PC-3 (cell line): ENCODE measurements around the gene OLFM4. TPM values are rescaled to one million over a fixed set of nuclear protein-coding genes. Genes with fewer than 3 reads are reported as not detected.

Experiments used
- ATAC-seq: fragments of 200-7000 bp; cut with Tn5 transposase; 2 replicates; pipeline ENCODE4 v1.9.1; 2020; ENCODE audit warnings: mild to moderate bottlenecking, moderate library complexity
- BruUV-seq: library from RNA; stranded (reverse); fragments of 400-500 nt; replicated peaks from 2 replicates; lab custom pipeline; 2021; lab: Mats Ljungman, UMichigan
- CTCF ChIA-PET: fragments of 300-600 bp; sonication (Branson Sonifier 250); formaldehyde crosslinking; loops from one replicate; lab custom pipeline; 2022; ENCODE audit warnings: antibody characterized with exemption; lab: Charles Lee
- POLR2A ChIA-PET: fragments of 300-600 bp; sonication (Branson Sonifier 250); formaldehyde crosslinking; loops from one replicate; lab custom pipeline; 2022; ENCODE audit warnings: antibody characterized with exemption; ENCODE audit not compliant: unreplicated experiment; lab: Charles Lee
- DNase-seq: peaks from one replicate; pipeline ENCODE4 v3.0.0-alpha.2; 2015
- H2AFZ ChIP-seq: fragments of 300-600 bp; sonication (generic); 2 replicates; pipeline ENCODE4 v1.6.0; 2016; ENCODE audit warnings: antibody characterized with exemption, low read length
- H3F3A ChIP-seq: fragments of 300-600 bp; sonication (generic); one replicate; pipeline ENCODE4 v1.6.0; 2017; ENCODE audit warnings: antibody characterized with exemption, low read length, control low read depth, mild to moderate bottlenecking; ENCODE audit not compliant: unreplicated experiment
- H3K27ac ChIP-seq: fragments of 300-600 bp; sonication (generic); 2 replicates; pipeline ENCODE4 v1.5.1; 2016; ENCODE audit warnings: mild to moderate bottlenecking, low read length
- H3K27me3 ChIP-seq: fragments of 300-600 bp; sonication (generic); 2 replicates; pipeline ENCODE4 v1.6.1; 2016; ENCODE audit warnings: low read length, mixed read lengths
- H3K36me3 ChIP-seq: fragments of 300-600 bp; sonication (generic); 2 replicates; pipeline ENCODE4 v1.6.1; 2016; ENCODE audit warnings: low read depth, mixed run types, low read length, mixed read lengths
- H3K4me1 ChIP-seq: fragments of 300-600 bp; sonication (generic); 2 replicates; pipeline ENCODE4 v1.5.1; 2016; ENCODE audit warnings: low read length; ENCODE audit not compliant: insufficient read depth
- H3K4me2 ChIP-seq: fragments of 300-600 bp; sonication (generic); 2 replicates; pipeline ENCODE4 v1.6.0; 2016; ENCODE audit warnings: low read length
- H3K4me3 ChIP-seq: fragments of 300-600 bp; sonication (generic); 2 replicates; pipeline ENCODE4 v1.5.1; 2016; ENCODE audit warnings: mild to moderate bottlenecking, low read length, mixed read lengths
- H3K79me2 ChIP-seq: fragments of 300-600 bp; sonication (generic); 2 replicates; pipeline ENCODE4 v1.6.1; 2017; ENCODE audit warnings: low read length, mixed read lengths
- H3K9ac ChIP-seq: fragments of 300-600 bp; sonication (generic); 2 replicates; pipeline ENCODE4 v1.6.0; 2016; ENCODE audit warnings: mild to moderate bottlenecking, low read length
- H3K9me2 ChIP-seq: fragments of 300-600 bp; sonication (generic); replicated peaks from 2 replicates; pipeline ENCODE4 v1.6.1; 2016; ENCODE audit warnings: mixed run types, low read length, mixed read lengths
- H3K9me3 ChIP-seq: fragments of 300-600 bp; sonication (generic); 2 replicates; pipeline ENCODE4 v1.6.1; 2016; ENCODE audit warnings: low read length, mixed read lengths
- H4K20me1 ChIP-seq: fragments of 300-600 bp; sonication (generic); 2 replicates; pipeline ENCODE4 v1.6.1; 2016; ENCODE audit warnings: low read length, mixed read lengths
- EZH2 ChIP-seq: fragments of 300-600 bp; sonication (generic); IDR thresholded peaks from one replicate; pipeline ENCODE4 v1.6.1; 2017; ENCODE audit warnings: antibody characterized with exemption, mild to moderate bottlenecking, low read length; ENCODE audit not compliant: unreplicated experiment
- EZH2phosphoT487 ChIP-seq: fragments of 300-600 bp; sonication (generic); IDR thresholded peaks from 2 replicates; pipeline ENCODE4 v1.6.1; 2018; ENCODE audit warnings: mild to moderate bottlenecking, antibody characterized with exemption, low read length, borderline replicate concordance
- intact Hi-C: fragments of 100-400 bp; cut with micrococcal nuclease; formaldehyde crosslinking; loops from 2 replicates; pipeline ENCODE4 v1.9.0; 2023
- total RNA-seq: library from RNA; depleted of rRNA; stranded (reverse); fragments of >200 nt; gene quantifications from 2 replicates; pipeline ENCODE4 v1.2.3, GENCODE V29; 2014
- TF ChIP-seq, protein P1 (sequence below): fragments of 300-600 bp; sonication (generic); conservative IDR thresholded peaks from 2 replicates; pipeline ENCODE4 v1.5.1; 2017; ENCODE audit warnings: antibody characterized with exemption, low read depth, mild to moderate bottlenecking, low read length

Gene OLFM4
- total RNA-seq, 1 experiment from 2014 or later: not detected

GRCh38 chr13:52992110-52992509, 36.5 kb upstream of the OLFM4 start:
- Histone ChIP-seq H4K20me1 (no peaks in the 10 kb centered on the region), H3K9me3 (no peaks in the 10 kb centered on the region), H3K4me3 (no peak overlapping the region), H3K36me3 (no peaks in the 10 kb centered on the region), H3K27me3 (no peaks in the 10 kb centered on the region), H3K4me2 (no peak overlapping the region), H3K9ac (no peak overlapping the region), H2AFZ (no peak overlapping the region), H3K9me2 (no peaks in the 10 kb centered on the region), H3K79me2 (no peaks in the 10 kb centered on the region), H3K4me1 (no peaks in the 10 kb centered on the region), H3K27ac (no peak overlapping the region), H3F3A (no peaks in the 10 kb centered on the region)
- TF ChIP-seq EZH2phosphoT487: no peak
- TF ChIP-seq, protein P1, sequence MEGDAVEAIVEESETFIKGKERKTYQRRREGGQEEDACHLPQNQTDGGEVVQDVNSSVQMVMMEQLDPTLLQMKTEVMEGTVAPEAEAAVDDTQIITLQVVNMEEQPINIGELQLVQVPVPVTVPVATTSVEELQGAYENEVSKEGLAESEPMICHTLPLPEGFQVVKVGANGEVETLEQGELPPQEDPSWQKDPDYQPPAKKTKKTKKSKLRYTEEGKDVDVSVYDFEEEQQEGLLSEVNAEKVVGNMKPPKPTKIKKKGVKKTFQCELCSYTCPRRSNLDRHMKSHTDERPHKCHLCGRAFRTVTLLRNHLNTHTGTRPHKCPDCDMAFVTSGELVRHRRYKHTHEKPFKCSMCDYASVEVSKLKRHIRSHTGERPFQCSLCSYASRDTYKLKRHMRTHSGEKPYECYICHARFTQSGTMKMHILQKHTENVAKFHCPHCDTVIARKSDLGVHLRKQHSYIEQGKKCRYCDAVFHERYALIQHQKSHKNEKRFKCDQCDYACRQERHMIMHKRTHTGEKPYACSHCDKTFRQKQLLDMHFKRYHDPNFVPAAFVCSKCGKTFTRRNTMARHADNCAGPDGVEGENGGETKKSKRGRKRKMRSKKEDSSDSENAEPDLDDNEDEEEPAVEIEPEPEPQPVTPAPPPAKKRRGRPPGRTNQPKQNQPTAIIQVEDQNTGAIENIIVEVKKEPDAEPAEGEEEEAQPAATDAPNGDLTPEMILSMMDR: no peak
- BruUV-seq: no TSS peak
- intact Hi-C loops: no loop called here
- ChIA-PET CTCF (no interaction called here), POLR2A (no interaction called here)
- ATAC-seq (no peak), DNase-seq (no peak)

GRCh38 chr13:52994051-52994450, 34.6 kb upstream of the OLFM4 start:
- no peaks in the 10 kb centered on the region for H3K27me3 ChIP-seq
- H3K9me3 ChIP-seq: no peaks in the 10 kb centered on the region
- TF ChIP-seq, protein P1: no peak
- TF ChIP-seq EZH2phosphoT487 (no peak), EZH2 (no peak)
- BruUV-seq: no TSS peak
- H3K4me2 ChIP-seq: no peak overlapping the region
- no peaks in the 10 kb centered on the region for H3K4me1 ChIP-seq
- ChIA-PET CTCF (no interaction called here), POLR2A (no interaction called here)
- no peak for ATAC-seq
- no peaks in the 10 kb centered on the region for H3K36me3 ChIP-seq
- no peak overlapping the region for H3K4me3 ChIP-seq
- H3K9ac ChIP-seq: no peak overlapping the region
- no peaks in the 10 kb centered on the region for H3F3A ChIP-seq
- H3K79me2 ChIP-seq: no peaks in the 10 kb centered on the region
- DNase-seq: no peak
- no peak overlapping the region for H2AFZ ChIP-seq
- H3K27ac ChIP-seq: no peak overlapping the region
- intact Hi-C loops: no loop called here
- H3K9me2 ChIP-seq: no peaks in the 10 kb centered on the region
- no peaks in the 10 kb centered on the region for H4K20me1 ChIP-seq

DNA sequence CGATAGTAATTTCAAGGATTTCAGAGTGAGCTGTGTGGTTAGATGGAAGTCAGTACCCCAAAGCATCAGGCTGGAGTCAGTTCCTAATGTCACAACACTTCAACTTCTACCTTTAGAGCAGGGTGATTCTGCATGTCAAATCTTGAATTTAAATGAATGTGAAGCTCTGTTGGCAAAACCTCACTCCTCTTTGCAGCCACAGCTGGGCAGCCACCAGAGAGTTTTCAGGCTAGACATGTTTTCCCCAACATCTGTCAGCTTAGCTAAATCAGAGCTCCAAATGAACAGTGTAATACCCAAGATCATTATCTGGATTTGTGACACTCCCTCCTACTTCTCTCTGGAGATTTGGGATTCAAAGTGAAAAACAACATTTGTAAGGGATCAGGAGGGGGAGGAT, 33.7 kb upstream of the OLFM4 start:
- H4K20me1 ChIP-seq: no peaks in the 10 kb centered on the region
- no peak for ATAC-seq
- H3K4me3 ChIP-seq: no peak overlapping the region
- no peaks in the 10 kb centered on the region for H3K9me3 ChIP-seq
- H3K9me2 ChIP-seq: no peaks in the 10 kb centered on the region
- no peak overlapping the region for H3K4me2 ChIP-seq
- no peak overlapping the region for H2AFZ ChIP-seq
- no peak overlapping the region for H3K9ac ChIP-seq
- DNase-seq: no peak
- BruUV-seq: no TSS peak
- no peaks in the 10 kb centered on the region for H3K36me3 ChIP-seq
- intact Hi-C loops: no loop called here
- no peaks in the 10 kb centered on the region for H3K27me3 ChIP-seq
- CTCF ChIA-PET: no interaction called here
- POLR2A ChIA-PET: no interaction called here
- H3K79me2 ChIP-seq: no peaks in the 10 kb centered on the region
- no peak overlapping the region for H3K27ac ChIP-seq
- H3K4me1 ChIP-seq: no peaks in the 10 kb centered on the region
- H3F3A ChIP-seq: no peaks in the 10 kb centered on the region
- TF ChIP-seq EZH2phosphoT487 (no peak), EZH2 (no peak)
- TF ChIP-seq, protein P1: no peak
